Keratinocyte (primary cell): ENCODE results near the gene TSR1. TPM values are rescaled to one million over a fixed set of nuclear protein-coding genes. Genes with fewer than 3 reads are reported as not detected.

Experiments
- DNase-seq: peaks from one replicate; pipeline ENCODE4 v3.0.0-alpha.2; 2011; ENCODE audit warnings: low read depth, missing footprints, low spot score
- FAIRE-seq: peaks from 2 replicates; lab custom pipeline; 2011; peaks lifted over from hg19 to GRCh38; lab: Jason Lieb, UNC
- H2AFZ ChIP-seq: 2 replicates; pipeline ENCODE4 v1.6.0; 2012; ENCODE audit warnings: low read length, control low read depth, inconsistent platforms; ENCODE audit not compliant: control insufficient read depth
- H3K27ac ChIP-seq: 2 replicates; pipeline ENCODE4 v1.5.1; 2011; ENCODE audit warnings: low read length; ENCODE audit not compliant: control insufficient read depth, insufficient read depth
- H3K27me3 ChIP-seq: 3 replicates; pipeline ENCODE4 v1.6.0; 2011; ENCODE audit warnings: low read length; ENCODE audit not compliant: control insufficient read depth, insufficient read depth; ENCODE audit errors: extremely low read depth
- H3K36me3 ChIP-seq, 2 experiments: 2 replicates in 1 of 2; 3 replicates in 1 of 2; pipeline ENCODE4 v1.5.1; 2011; ENCODE audit warnings: low read length in 2 of 2, mild to moderate bottlenecking in 1 of 2; ENCODE audit not compliant: control insufficient read depth in 2 of 2, insufficient read depth in 2 of 2; ENCODE audit errors: extremely low read depth in 1 of 2
- H3K4me1 ChIP-seq: 3 replicates; pipeline ENCODE4 v1.5.1; 2011; ENCODE audit warnings: low read length; ENCODE audit not compliant: control insufficient read depth, insufficient read depth; ENCODE audit errors: extremely low read depth
- H3K4me2 ChIP-seq: 3 replicates; pipeline ENCODE4 v1.6.0; 2011; ENCODE audit warnings: low read depth, low read length; ENCODE audit not compliant: control insufficient read depth, insufficient read depth; ENCODE audit errors: extremely low read depth
- H3K4me3 ChIP-seq, 3 experiments: fragments of 200-600 bp in 1 of 3; sonication (generic) in 1 of 3; 2 replicates in 2 of 3; 3 replicates in 1 of 3; pipeline ENCODE4 v1.5.1; 2011 to 2016; ENCODE audit warnings: low read length in 3 of 3, mild to moderate bottlenecking in 3 of 3, control low read depth in 2 of 3, inconsistent platforms in 1 of 3, low read depth in 1 of 3, mixed read lengths in 1 of 3, mixed run types in 1 of 3, moderate library complexity in 1 of 3; ENCODE audit not compliant: control insufficient read depth in 2 of 3, insufficient read depth in 2 of 3; ENCODE audit errors: extremely low read depth in 1 of 3
- H3K79me2 ChIP-seq: 2 replicates; pipeline ENCODE4 v1.6.0; 2012; ENCODE audit warnings: low read length; ENCODE audit not compliant: control insufficient read depth, insufficient read depth
- H3K9ac ChIP-seq: 3 replicates; pipeline ENCODE4 v1.6.0; 2011; ENCODE audit warnings: low read length; ENCODE audit not compliant: control insufficient read depth, insufficient read depth; ENCODE audit errors: extremely low read depth
- H3K9me1 ChIP-seq: 3 replicates; pipeline ENCODE4 v1.6.0; 2011; ENCODE audit warnings: low read length; ENCODE audit not compliant: control insufficient read depth, insufficient read depth; ENCODE audit errors: extremely low read depth
- H3K9me3 ChIP-seq: 2 replicates; pipeline ENCODE4 v1.5.1; 2012; ENCODE audit warnings: low read depth, low read length; ENCODE audit not compliant: control insufficient read depth
- H4K20me1 ChIP-seq: 3 replicates; pipeline ENCODE4 v1.6.0; 2011; ENCODE audit warnings: low read length; ENCODE audit not compliant: control insufficient read depth, insufficient read depth; ENCODE audit errors: extremely low read depth
- EZH2 ChIP-seq: IDR thresholded peaks from one replicate; pipeline ENCODE4 v1.6.1; 2012; ENCODE audit warnings: inconsistent platforms, mild to moderate bottlenecking, low read length, moderate library complexity
- dilution Hi-C: fragments of 300-500 bp; cut with MboI; formaldehyde crosslinking; loops from one replicate; pipeline ENCODE4 v1.7.0; 2020; ENCODE audit warnings: low sequenced_read_pairs; ENCODE audit not compliant: extremely low pct_ligation_motif_present
- polyA plus RNA-seq, 5 experiments: library from polyadenylated mRNA; depleted of rRNA in 3 of 5; stranded (reverse) in 3 of 5; stranded (forward) in 1 of 5; unstranded in 1 of 5; fragments of >200 nt; gene quantifications; 1 replicate in 1 of 5; 2 replicates in 3 of 5; 3 replicates in 1 of 5; pipeline versions ENCODE4 v1.2.1 to v1.2.3, GENCODE V29; 2011 to 2012; ENCODE audit warnings: missing spikeins in 2 of 5, low read depth in 1 of 5, low replicate concordance in 1 of 5
- TF ChIP-seq, protein P1 (sequence below), 3 experiments: IDR thresholded peaks in 1 of 3; conservative IDR thresholded peaks in 1 of 3; optimal IDR thresholded peaks in 1 of 3; 2 replicates in 2 of 3; 3 replicates in 1 of 3; pipeline versions ENCODE3 to v1.5.1; 2011; ENCODE audit warnings: low read length in 3 of 3, mild to moderate bottlenecking in 3 of 3, moderate library complexity in 2 of 3, control low read depth in 1 of 3, inconsistent platforms in 1 of 3; ENCODE audit not compliant: insufficient read depth in 2 of 3; ENCODE audit errors: extremely low read depth in 1 of 3

The TSR1 gene
- polyA plus RNA-seq, 1 donor (not counting 4 experiments of a cell fraction or from before 2014, with no cell fraction given), result 17.1 TPM

DNA sequence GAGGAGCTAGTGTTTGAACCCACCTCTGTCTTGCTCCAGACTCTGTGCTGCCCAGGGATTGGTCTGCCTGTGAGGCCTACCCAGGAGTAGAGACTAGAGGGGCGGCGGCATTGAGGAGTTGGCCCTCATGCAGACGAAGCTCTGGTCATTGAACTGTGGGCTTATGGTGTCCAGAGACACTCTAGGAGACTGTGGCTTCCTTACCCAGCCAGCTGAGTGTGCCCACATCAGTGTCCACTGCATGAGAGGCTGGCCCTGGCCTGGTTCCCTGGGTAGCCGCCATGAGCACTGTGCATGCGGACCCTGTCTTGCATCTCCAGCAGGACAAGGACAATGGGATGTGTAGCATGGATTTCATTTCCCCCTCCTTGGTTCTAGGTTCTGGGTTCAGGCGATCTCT lies 15.0 kb upstream of the TSR1 start:
- H3K27me3 ChIP-seq, result no peaks in the 10 kb centered on the region
- DNase-seq, result no peak
- peaks cover 4% of the 10 kb centered on the region for H4K20me1 ChIP-seq
- H3K27ac ChIP-seq, result no peak overlapping the region
- H3K9me1 ChIP-seq, result no peaks in the 10 kb centered on the region
- TF ChIP-seq, protein P1, sequence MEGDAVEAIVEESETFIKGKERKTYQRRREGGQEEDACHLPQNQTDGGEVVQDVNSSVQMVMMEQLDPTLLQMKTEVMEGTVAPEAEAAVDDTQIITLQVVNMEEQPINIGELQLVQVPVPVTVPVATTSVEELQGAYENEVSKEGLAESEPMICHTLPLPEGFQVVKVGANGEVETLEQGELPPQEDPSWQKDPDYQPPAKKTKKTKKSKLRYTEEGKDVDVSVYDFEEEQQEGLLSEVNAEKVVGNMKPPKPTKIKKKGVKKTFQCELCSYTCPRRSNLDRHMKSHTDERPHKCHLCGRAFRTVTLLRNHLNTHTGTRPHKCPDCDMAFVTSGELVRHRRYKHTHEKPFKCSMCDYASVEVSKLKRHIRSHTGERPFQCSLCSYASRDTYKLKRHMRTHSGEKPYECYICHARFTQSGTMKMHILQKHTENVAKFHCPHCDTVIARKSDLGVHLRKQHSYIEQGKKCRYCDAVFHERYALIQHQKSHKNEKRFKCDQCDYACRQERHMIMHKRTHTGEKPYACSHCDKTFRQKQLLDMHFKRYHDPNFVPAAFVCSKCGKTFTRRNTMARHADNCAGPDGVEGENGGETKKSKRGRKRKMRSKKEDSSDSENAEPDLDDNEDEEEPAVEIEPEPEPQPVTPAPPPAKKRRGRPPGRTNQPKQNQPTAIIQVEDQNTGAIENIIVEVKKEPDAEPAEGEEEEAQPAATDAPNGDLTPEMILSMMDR (optimal IDR thresholded peaks at IDR 0.05 in 1 of 3, IDR thresholded peaks at IDR 0.05 in 1 of 3, conservative IDR thresholded peaks at IDR 0.05 in 1 of 3; ENCODE audit: extremely low read depth in 1 of 3, insufficient read depth in 2 of 3, low read length in 3 of 3), result no peak
- TF ChIP-seq EZH2, result no peak
- peaks cover 0 to 3% of the 10 kb centered on the region in 2 experiments for H3K36me3 ChIP-seq
- H3K79me2 ChIP-seq, result no peaks in the 10 kb centered on the region
- H3K4me3 ChIP-seq, result no peak overlapping the region
- H3K9ac ChIP-seq, result no peak overlapping the region
- dilution Hi-C loops, result no loop called here
- H3K9me3 ChIP-seq, result no peaks in the 10 kb centered on the region
- no peak overlapping the region for H3K4me2 ChIP-seq
- no peak for FAIRE-seq
- H2AFZ ChIP-seq, result no peak overlapping the region
- peaks cover 8% of the 10 kb centered on the region for H3K4me1 ChIP-seq

DNA sequence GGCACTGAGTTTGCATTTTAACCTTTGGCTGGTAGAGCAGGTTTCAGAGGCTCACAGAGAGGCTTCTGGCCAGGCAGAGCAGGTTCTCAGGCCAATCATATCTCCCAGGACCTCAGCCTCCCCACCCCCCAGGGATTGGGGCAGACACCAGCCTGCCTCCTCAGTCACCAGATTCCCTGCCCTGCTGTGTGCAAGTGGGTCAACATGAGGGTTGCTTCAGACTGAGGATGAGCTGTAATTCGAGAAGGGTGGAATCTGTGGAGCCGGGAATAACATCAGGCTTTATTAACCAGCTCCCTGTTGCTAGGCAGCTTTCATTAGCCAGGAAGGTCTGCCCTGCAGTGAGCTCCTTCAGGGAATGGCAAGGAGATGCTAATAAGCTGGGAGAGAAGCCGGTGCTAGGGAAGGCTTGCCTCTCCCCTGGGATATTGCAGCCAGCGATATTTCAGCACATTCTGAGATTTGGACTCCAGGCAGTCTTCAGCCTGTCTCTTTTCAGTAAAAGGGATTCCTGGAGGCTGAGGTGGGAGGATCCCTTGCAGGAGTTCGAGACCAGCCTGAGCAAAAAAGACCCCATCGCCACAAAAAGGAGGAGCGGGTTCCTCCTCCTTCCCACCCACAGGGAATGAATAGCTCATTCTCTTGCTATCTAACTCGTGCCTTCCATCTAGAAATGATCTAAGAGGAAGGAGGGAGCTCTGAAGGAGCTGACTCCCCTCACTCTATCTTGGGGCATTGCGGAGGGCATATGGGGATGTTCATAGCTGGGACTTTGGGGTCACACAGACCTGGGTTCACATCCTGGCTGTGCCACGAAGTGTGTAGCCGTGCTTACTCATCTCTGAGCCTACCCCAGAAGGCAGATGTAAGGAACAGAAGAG lies 11.8 kb upstream of the TSR1 start:
- Histone ChIP-seq H3K36me3 (peaks cover 2 to 7% of the 10 kb centered on the region in 2 experiments), H2AFZ (no peak overlapping the region), H3K4me1 (peaks cover 4% of the 10 kb centered on the region), H3K4me2 (no peak overlapping the region), H3K27ac (no peak overlapping the region), H3K27me3 (no peaks in the 10 kb centered on the region), H3K9me3 (no peaks in the 10 kb centered on the region), H3K4me3 (no peak overlapping the region), H3K79me2 (no peaks in the 10 kb centered on the region), H3K9ac (no peak overlapping the region), H4K20me1 (peaks cover 4% of the 10 kb centered on the region), H3K9me1 (no peaks in the 10 kb centered on the region)
- TF ChIP-seq EZH2, result no peak
- TF ChIP-seq, protein P1 (optimal IDR thresholded peaks at IDR 0.05 in 1 of 3, IDR thresholded peaks at IDR 0.05 in 1 of 3, conservative IDR thresholded peaks at IDR 0.05 in 1 of 3; ENCODE audit: extremely low read depth in 1 of 3, insufficient read depth in 2 of 3, low read length in 3 of 3), result no peak
- FAIRE-seq, result peak; percentile 62
- DNase-seq, result no peak
- dilution Hi-C loops, result no loop called here
